A549 (cell line): Measurements from ENCODE around the gene APOL2. TPM values are rescaled to one million over a fixed set of nuclear protein-coding genes. Genes with fewer than 3 reads are reported as not detected.

Source experiments
- ATAC-seq, 2 experiments: fragments of 200-7000 bp in 1 of 2; fragments of >200 bp in 1 of 2; cut with Nextera tagmentation in 1 of 2; cut with Tn5 transposase in 1 of 2; 3 replicates each; pipeline versions ENCODE4 v1.8.0 to v1.9.1; 2018 to 2020; ENCODE audit warnings: mild to moderate bottlenecking in 1 of 2, moderate library complexity in 1 of 2
- CTCF ChIA-PET: fragments of 300-600 bp; sonication (Branson Sonifier 250); formaldehyde crosslinking; extraction: SDS; loops from one replicate; lab custom pipeline; 2021; ENCODE audit warnings: antibody characterized with exemption, inconsistent platforms; lab: Yijun Ruan, JAX
- POLR2A ChIA-PET: fragments of 350-600 bp; formaldehyde crosslinking; extraction: SDS; loops from one replicate; lab custom pipeline; 2021; ENCODE audit warnings: antibody characterized with exemption, inconsistent platforms; lab: Yijun Ruan, JAX
- DNase-seq, 2 experiments: peaks; one replicate each; pipeline versions ENCODE4 v3.0.0 to v3.0.0-alpha.2; 2011 to 2016; ENCODE audit warnings: low read depth in 1 of 2, low spot score in 1 of 2
- FAIRE-seq: peaks from 2 replicates; lab custom pipeline; 2011; peaks lifted over from hg19 to GRCh38; lab: Jason Lieb, UNC
- H3K27ac ChIP-seq, 2 experiments: fragments of >200 bp; sonication (Bioruptor Twin); formaldehyde crosslinking; 3 replicates each; pipeline ENCODE4 v1.5.1; 2016 to 2017
- H3K4me1 ChIP-seq: fragments of >200 bp; sonication (Bioruptor Twin); formaldehyde crosslinking; 3 replicates; pipeline ENCODE4 v1.6.1; 2016
- H3K4me2 ChIP-seq: fragments of >200 bp; sonication (Bioruptor Twin); formaldehyde crosslinking; 3 replicates; pipeline ENCODE4 v1.6.1; 2016
- H3K4me3 ChIP-seq: fragments of >200 bp; sonication (Bioruptor Twin); formaldehyde crosslinking; 3 replicates; pipeline ENCODE4 v1.5.1; 2016
- H3K9me3 ChIP-seq: fragments of >200 bp; sonication (Bioruptor Twin); formaldehyde crosslinking; 3 replicates; pipeline ENCODE4 v1.6.1; 2016
- BCL3 ChIP-seq: fragments of >200 bp; sonication (Bioruptor Twin); formaldehyde crosslinking; IDR thresholded peaks from 3 replicates; pipeline ENCODE4 v1.6.1; 2016
- CBX2 ChIP-seq: fragments of 200-600 bp; sonication (generic); IDR thresholded peaks from 2 replicates; pipeline ENCODE4 v1.6.1; 2016; ENCODE audit warnings: low read depth, mild to moderate bottlenecking, borderline replicate concordance
- CBX8 ChIP-seq: fragments of 200-600 bp; sonication (generic); IDR thresholded peaks from 2 replicates; pipeline ENCODE4 v1.6.1; 2016
- CHD2 ChIP-seq: fragments of 150-350 bp; IDR thresholded peaks from 2 replicates; pipeline ENCODE4 v1.6.1; 2014; ENCODE audit warnings: low read length; ENCODE audit not compliant: partially characterized antibody
- CHD4 ChIP-seq: fragments of 200-600 bp; sonication (generic); IDR thresholded peaks from 2 replicates; pipeline ENCODE4 v1.6.1; 2016; ENCODE audit warnings: antibody characterized with exemption, mild to moderate bottlenecking, borderline replicate concordance
- CTCF ChIP-seq: fragments of >200 bp; sonication (Bioruptor Twin); formaldehyde crosslinking; IDR thresholded peaks from 3 replicates; pipeline ENCODE4 v1.5.1; 2016
- E2F6 ChIP-seq: IDR thresholded peaks from 2 replicates; pipeline ENCODE4 v1.6.1; 2012; ENCODE audit warnings: low read depth, borderline replicate concordance
- EHF ChIP-seq: fragments of 250-450 bp; sonication (Bioruptor Pico); IDR thresholded peaks from 2 replicates; pipeline ENCODE4 v1.5.0; 2020; ENCODE audit warnings: mild to moderate bottlenecking
- EHMT2 ChIP-seq: fragments of 200-600 bp; sonication (generic); IDR thresholded peaks from 2 replicates; pipeline ENCODE4 v1.6.1; 2016; ENCODE audit warnings: antibody characterized with exemption, low read depth, mild to moderate bottlenecking, moderate library complexity
- ESRRA ChIP-seq: fragments of 150-350 bp; IDR thresholded peaks from 2 replicates; pipeline ENCODE4 v1.6.1; 2014; ENCODE audit warnings: mild to moderate bottlenecking, low read length, borderline replicate concordance
- FOXS1 ChIP-seq: fragments of 250-450 bp; sonication (Bioruptor Pico); IDR thresholded peaks from 2 replicates; pipeline ENCODE4 v1.5.0; 2020; ENCODE audit warnings: mild to moderate bottlenecking, moderate library complexity
- HEYL ChIP-seq: fragments of 250-450 bp; sonication (Bioruptor Pico); IDR thresholded peaks from 2 replicates; pipeline ENCODE4 v1.8.0; 2021; ENCODE audit warnings: mild to moderate bottlenecking, moderate library complexity
- HOXA7 ChIP-seq: fragments of 250-450 bp; sonication (Bioruptor Pico); IDR thresholded peaks from 2 replicates; pipeline ENCODE4 v1.5.0; 2020; ENCODE audit warnings: mild to moderate bottlenecking, moderate library complexity
- HOXB5 ChIP-seq: fragments of 250-450 bp; sonication (Bioruptor Pico); IDR thresholded peaks from 2 replicates; pipeline ENCODE4 v1.5.0; 2020; ENCODE audit warnings: mild to moderate bottlenecking, moderate library complexity
- JUNB ChIP-seq: fragments of >200 bp; sonication (Bioruptor Twin); formaldehyde crosslinking; IDR thresholded peaks from 2 replicates; pipeline ENCODE4 v1.6.1; 2016
- KDM1A ChIP-seq: fragments of 200-600 bp; sonication (generic); IDR thresholded peaks from 2 replicates; pipeline ENCODE4 v1.6.1; 2016; ENCODE audit warnings: low read depth, mild to moderate bottlenecking
- MAX ChIP-seq: IDR thresholded peaks from 2 replicates; pipeline ENCODE4 v1.6.1; 2012
- NR3C1 ChIP-seq: fragments of >200 bp; sonication (Bioruptor Twin); formaldehyde crosslinking; IDR thresholded peaks from 3 replicates; pipeline ENCODE4 v1.6.1; 2017
- PHF8 ChIP-seq: fragments of 200-600 bp; sonication (generic); IDR thresholded peaks from 2 replicates; pipeline ENCODE4 v1.6.1; 2016; ENCODE audit warnings: low read depth, mild to moderate bottlenecking, antibody characterized with exemption, moderate library complexity, borderline replicate concordance
- POLR2A ChIP-seq: IDR thresholded peaks from 2 replicates; pipeline ENCODE4 v1.6.1; 2012; ENCODE audit warnings: mild to moderate bottlenecking, low read length
- SREBF2 ChIP-seq: fragments of 450-650 bp; IDR thresholded peaks from 2 replicates; pipeline ENCODE4 v1.6.1; 2014; ENCODE audit warnings: mild to moderate bottlenecking, moderate library complexity
- TFCP2L1 ChIP-seq: fragments of 250-450 bp; sonication (Bioruptor Pico); IDR thresholded peaks from 2 replicates; pipeline ENCODE4 v1.5.0; 2021; ENCODE audit warnings: mild to moderate bottlenecking
- WGBS: methylation state at CpG from one replicate; pipeline ENCODE4 v1.1.6; 2017; ENCODE audit errors: missing lambda C conversion rate; 5-methylcytosine and 5-hydroxymethylcytosine counted together
- polyA plus RNA-seq, 4 experiments: library from polyadenylated mRNA; depleted of rRNA in 3 of 4; stranded (reverse); fragments of >200 nt; fragmentation: RNase III in 1 of 4; extraction: RNeasy Plus Mini Kit Qiagen cat#74134 plus additional on column Dnase treatment in 1 of 4; gene quantifications; 2 replicates in 3 of 4; 3 replicates in 1 of 4; pipeline ENCODE4 v1.2.3, GENCODE V29; 2011 to 2017

APOL2 gene
- polyA plus RNA-seq, 2 of the 4 experiments (the other 2 are of a cell fraction): 8.7 to 23.8 TPM

- H3K4me2 ChIP-seq: no peak overlapping the region
- DNase-seq: no peak
- peaks cover 3% of the 10 kb centered on the region; the same call in 1 of the 3 replicates for H3K4me1 ChIP-seq
- no peak for TF ChIP-seq ESRRA
- no peak for FAIRE-seq
- WGBS: 63% methylated on average over 8 of the region's 9 CpGs
- no peak for ATAC-seq
- ChIA-PET POLR2A (no interaction called here), CTCF (interaction anchor here (0.9 kb wide), 1 partner anchor 15 kb away, joined by 6 read pairs; the partner anchor contains the start of gene APOL2)
- no peaks in the 10 kb centered on the region for H3K9me3 ChIP-seq
- H3K4me3 ChIP-seq: no peak overlapping the region
- H3K27ac ChIP-seq: no peak overlapping the region
Measured at GRCh38 chr22:36225333-36225922, 13.9 kb downstream of the APOL2 start.

GRCh38 chr22:36224245-36224644 is 15.1 kb downstream of the APOL2 start:
- CTCF ChIA-PET: no interaction called here
- DNase-seq: no peak
- Histone ChIP-seq H3K27ac (no peak overlapping the region), H3K9me3 (no peaks in the 10 kb centered on the region), H3K4me2 (no peak overlapping the region), H3K4me3 (no peak overlapping the region)
- no peak for FAIRE-seq
- 85% methylated on average over 4 of the region's 4 CpGs for WGBS
- ATAC-seq: no peak
- POLR2A ChIA-PET: no interaction called here
- TF ChIP-seq TFCP2L1 (CRISPR knock-in tag): no peak
- TF ChIP-seq MAX: no peak
- no peak for TF ChIP-seq NR3C1
- TF ChIP-seq EHMT2: no peak
- no peak for TF ChIP-seq BCL3
- TF ChIP-seq, all 56 proteins: peak for 0
- H3K4me1 ChIP-seq: peaks cover 5% of the 10 kb centered on the region; the same call in 1 of the 3 replicates

GRCh38 chr22:36223504-36223903 is 15.8 kb downstream of the APOL2 start:
- FAIRE-seq: no peak
- peaks cover 5% of the 10 kb centered on the region; the same call in 1 of the 3 replicates for H3K4me1 ChIP-seq
- TF ChIP-seq JUNB (no peak), EHF (CRISPR knock-in tag) (no peak), E2F6 (no peak), KDM1A (no peak), PHF8 (no peak), POLR2A (no peak), HOXA7 (no peak), CTCF (no peak), CHD4 (no peak), CBX2 (no peak), HOXB5 (CRISPR knock-in tag) (no peak), CHD2 (no peak), CBX8 (no peak), FOXS1 (CRISPR knock-in tag) (no peak), HEYL (no peak), SREBF2 (no peak)
- TF ChIP-seq, all 56 proteins: peak for 0
- WGBS: 92% methylated on average over 5 of the region's 8 CpGs
- ChIA-PET CTCF (interaction anchor here (0.6 to 1.6 kb wide), 2 partner anchors 11 to 88 kb away, joined by 3 read pairs; no protein-coding TSS in a partner anchor), POLR2A (no interaction called here)
- no peaks in the 10 kb centered on the region for H3K9me3 ChIP-seq
- DNase-seq (no peak), ATAC-seq (no peak)
- H3K27ac ChIP-seq: no peak overlapping the region
- H3K4me3 ChIP-seq: no peak overlapping the region
- H3K4me2 ChIP-seq: no peak overlapping the region
